GM21737 (cell line): ENCODE data around the gene NKX6-1.

Experiments
- ATAC-seq: cut with Tn5 transposase; IDR thresholded peaks from one replicate; pipeline ENCODE4 v1.9.1; 2021; ENCODE audit warnings: mild to moderate bottlenecking, moderate library complexity; ENCODE audit not compliant: unreplicated experiment

NKX6-1 gene

DNA sequence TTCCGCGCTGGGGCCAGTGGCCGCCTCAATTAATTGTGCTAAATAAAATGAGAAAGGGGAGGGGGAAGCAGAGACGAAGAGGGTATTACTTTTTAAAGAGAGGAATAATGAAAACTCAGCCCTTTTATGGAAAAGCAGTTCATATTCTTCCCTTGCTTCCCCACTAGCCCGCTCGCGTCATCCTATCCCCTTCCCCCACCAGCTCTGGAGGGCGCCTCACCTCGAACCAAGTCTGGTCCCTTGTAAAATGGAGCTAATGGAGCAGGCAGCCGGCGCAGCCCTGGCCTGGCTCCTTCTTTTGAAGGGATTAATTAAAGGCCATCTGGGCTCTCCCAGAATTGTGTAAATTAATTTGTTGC, 511 bp upstream of the NKX6-1 start:
- ATAC-seq, result no peak

DNA sequence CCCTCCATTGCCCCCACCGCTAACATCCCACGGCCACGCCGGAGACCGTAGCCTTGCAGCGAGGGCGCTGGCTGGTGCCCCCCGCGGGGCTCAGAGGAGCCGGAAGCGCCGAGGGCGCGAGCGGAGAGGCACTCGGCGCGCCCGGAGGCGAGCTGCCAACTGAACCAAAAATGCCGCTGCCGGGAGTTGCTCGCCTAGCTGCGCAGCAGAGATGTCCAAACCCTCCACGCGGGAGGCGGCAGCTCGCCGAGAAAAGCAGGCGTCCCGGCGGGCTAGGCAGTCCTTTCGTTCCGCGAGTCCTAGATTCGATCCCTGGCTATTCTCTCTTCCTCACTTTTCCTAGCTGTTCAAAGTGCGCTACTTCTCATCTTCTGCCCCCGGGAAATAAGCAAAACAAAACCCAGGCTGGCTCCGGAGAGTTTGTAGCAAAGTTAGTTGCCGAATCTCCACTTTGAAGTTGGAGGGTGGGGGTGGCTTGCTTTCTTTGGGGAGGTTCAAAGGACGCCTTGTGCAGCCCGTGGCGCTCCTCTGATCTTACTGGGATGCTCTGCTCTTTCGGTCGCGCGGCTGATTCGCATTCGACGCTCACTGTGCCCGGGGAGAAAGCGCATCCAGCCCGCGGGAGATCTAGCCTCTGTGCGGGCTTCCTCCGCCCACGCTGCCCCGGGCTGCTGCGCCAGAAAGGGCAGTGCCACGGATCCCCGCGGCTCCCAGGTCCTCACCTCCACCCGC, 723 bp downstream of the NKX6-1 start:
- ATAC-seq, result no peak

DNA sequence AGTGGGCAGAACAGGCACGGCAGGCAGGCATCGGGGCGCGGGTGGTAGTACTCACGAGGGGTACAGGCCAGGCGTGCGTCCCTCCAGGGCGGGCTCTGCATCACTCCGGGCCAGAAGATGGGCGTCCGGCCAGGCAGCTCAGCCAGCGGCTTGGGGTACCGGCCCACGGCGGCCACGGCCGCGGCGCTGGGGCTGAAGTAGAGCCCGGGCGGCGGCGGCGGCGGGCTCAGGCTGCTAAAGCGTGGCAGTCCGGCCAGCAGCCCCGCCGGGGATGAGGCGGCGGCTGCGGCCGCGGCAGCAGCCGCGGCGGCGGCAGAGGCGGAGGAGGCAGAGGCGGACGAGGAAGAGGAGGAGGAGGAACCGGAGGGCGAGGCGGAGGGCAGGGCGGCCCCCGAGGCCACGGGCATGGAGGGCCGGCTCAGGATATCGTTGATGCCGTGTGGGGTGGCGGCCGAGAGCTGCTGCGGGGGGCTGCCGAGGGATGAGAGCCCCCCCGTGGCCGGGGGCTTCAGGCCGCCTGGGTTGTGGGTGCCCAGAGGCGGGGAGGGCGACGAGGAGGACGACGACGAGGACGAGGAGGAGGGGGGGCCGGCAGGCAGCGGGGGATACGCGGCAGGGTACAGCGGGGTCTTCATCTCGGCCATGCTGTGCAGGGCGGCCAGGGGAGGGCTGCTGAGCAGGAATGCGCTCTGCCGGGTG, 1.4 kb downstream of the NKX6-1 start:
- no peak for ATAC-seq

DNA sequence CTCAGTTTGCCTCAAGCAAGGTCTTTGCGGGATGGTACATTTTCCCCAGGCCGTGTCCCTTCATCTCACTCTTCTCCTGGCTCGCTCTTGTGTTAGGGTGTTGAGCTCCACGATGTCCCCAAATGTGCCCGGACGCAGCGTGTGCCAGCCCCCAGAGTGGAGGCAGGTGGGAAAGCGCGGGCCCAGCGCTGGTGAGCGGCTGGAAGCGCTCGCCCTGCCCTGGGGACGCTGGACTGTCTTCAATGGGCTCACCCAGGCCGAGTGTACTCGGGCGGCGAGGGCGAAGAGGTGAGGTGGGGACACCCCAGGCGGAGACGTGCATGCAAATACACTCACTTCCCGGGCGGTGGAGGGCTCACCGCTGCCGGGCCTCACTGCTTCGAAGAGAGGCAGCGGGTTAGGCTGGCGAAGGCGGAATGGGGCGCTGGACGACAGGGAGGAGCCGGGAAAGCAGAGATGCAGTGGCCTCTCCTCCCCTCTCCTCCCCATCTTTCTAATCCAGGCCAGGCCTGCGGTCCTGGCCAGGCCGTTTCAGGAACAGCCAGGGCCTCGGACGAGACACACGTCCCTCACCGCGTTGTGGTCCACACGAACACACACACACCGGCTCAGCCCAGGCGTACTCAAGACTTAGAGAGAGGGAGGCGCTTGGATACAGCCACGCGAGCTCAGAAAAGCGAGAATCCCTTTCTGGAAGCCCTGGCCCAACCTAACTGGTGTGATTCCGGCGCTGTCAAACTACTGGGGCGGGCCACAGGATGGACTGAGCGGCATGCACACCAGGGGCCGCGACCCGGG, 2.2 kb downstream of the NKX6-1 start:
- no peak for ATAC-seq

DNA sequence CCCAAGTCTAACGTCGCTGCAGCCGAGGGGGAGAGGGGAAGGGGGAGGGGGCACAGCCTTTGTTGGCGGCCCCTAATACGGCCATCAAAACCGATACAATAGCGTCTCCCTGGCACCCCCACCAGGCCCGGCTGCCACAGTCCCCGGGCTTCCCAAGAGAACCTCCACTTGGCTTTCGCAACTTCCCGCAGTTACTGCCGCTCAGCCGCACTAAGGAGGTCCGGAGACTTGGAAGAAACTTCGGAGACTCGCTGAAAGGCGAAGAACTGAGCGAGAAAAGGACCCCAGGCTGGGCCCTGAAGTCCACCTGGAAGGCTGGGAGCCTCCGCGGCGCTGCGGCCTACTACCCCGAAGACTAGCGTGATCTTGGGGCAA, 2.8 kb downstream of the NKX6-1 start:
- ATAC-seq, result no peak

DNA sequence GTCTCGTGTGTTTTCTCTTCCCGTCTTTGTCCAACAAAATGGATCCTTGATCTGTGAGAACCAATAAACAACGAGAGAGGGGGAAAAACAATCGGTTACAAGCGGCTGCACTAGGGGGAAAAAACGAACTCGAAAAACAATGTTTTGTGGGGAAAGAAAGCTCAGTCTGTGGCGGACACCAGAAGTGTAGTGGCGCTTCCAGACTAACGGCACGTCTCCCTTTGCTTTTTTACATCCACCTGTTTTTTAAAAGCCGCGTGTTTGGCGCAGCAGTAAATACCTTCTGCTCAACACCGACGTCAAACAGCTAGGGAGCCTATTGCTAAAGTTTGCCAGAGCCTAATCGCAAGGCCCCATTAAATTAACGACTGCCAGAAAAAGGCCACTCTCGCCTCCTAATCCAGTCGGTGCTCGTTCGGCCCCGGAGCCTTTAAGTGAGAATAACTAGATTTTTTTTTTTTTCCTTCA, 3.3 kb downstream of the NKX6-1 start:
- ATAC-seq, result no peak

DNA sequence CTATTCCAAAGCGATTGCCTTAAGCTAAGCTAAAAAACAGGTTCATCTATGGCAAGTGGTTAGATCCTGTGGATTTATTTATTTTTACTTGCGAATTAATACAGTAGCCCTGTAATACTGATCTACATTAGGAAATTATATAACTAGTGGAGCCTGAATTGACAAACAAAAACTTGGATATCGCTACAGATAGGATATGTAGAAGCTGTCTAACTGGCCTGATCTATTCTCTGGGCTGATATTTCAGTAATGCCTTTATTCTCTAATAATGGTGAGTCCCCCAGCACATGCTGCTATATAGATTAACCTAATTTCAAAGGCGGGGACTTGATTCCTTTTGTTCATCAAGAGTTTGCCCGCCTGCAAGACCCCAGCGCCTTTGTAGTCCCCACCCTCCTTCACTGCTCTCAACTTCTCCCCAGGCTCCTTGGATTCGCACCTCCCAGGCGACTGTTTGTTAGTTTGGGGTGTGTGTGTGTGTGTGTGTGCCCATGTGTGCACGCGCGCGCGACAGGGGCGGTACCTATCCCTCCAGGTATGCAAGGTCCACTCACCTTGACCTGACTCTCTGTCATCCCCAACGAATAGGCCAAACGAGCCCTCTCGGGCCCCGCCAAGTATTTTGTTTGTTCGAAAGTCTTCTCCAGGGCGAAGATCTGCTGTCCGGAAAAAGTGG, 3.8 kb downstream of the NKX6-1 start:
- no peak for ATAC-seq

DNA sequence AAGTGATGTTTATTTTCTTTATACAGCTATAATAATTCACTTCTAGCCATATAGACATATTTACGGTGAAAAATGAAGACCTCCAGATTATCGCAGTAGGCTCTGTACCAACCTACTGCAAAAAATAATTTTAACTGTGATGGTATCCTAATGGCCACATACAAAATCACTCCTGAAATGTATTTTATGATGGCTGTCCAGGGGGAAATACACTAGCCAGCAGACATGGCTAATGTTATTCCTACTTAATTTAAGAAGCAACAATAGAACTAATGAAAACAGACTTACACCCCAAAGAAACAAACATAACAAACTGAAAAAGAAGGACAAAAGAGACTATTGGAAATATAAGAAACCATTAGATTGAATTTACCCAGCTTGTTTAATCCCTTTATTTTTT, 4.6 kb downstream of the NKX6-1 start:
- no peak for ATAC-seq

DNA sequence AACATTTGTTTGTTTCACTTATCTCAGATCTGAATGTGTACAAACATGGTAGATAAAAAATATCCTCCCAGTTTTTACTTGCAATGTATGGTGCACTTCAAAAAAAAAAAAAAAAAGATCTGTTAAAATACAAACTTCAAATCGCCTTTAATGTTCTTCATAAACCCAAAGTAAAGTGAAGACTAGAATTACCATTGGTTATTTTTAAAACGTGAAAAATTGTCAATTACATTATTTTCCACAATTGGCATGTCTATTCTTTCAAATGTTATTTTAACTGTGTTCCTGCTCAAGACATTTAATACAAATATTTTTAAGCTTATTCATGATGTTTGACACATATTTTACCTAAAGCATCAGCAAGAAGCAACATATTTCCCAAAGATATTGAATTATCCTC, 5.0 kb downstream of the NKX6-1 start:
- no peak for ATAC-seq

DNA sequence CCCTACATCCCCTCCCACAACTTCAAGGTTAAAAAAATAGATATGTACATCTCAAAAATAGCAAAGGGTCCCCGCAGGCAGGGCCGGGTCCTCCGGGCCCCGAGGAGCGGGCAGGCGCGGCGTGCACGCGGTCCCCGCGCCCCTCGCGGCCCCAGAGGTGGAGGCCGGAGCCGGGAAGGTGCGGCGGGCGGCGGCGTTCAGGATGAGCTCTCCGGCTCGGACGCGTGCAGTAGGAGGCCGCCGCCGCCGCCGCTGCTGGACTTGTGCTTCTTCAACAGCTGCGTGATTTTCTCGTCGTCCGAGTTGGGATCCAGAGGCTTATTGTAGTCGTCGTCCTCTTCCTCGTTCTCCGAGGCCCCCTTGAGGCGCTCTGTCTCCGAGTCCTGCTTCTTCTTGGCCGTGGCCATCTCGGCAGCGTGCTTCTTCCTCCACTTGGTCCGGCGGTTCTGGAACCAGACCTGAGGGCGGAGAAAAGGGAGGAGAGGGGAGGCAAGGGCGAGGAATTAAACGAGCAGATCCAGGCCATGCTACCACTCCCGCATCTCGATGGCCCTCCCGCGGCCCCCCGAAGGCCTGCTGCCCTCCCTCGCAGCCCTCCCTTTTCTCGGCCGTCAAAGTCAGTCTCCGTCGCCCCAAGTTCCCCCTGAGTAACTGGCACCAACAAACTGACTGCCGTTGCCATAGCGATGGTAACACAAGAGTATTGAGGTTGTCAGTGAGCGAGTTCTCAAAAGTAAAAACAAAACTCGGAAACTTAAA, 5.8 kb downstream of the NKX6-1 start:
- ATAC-seq, result no peak

DNA sequence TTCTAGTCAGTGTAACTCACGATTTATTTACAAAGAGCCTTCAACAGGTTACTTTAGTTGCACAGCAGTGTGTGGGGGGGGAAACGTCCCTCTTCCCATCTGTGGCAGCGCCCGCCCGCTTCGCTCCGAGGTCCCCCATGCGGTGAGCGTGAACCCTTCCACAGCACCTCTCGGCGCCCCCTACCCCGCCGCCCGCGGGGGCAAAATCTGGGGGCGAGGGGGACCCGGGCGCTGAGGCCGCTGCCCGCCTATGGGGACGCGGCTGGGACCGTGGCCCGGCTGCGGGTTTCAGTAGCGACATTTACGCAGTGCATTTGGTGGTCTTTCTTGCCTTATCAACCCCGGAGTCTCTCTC, 6.4 kb downstream of the NKX6-1 start:
- no peak for ATAC-seq

DNA sequence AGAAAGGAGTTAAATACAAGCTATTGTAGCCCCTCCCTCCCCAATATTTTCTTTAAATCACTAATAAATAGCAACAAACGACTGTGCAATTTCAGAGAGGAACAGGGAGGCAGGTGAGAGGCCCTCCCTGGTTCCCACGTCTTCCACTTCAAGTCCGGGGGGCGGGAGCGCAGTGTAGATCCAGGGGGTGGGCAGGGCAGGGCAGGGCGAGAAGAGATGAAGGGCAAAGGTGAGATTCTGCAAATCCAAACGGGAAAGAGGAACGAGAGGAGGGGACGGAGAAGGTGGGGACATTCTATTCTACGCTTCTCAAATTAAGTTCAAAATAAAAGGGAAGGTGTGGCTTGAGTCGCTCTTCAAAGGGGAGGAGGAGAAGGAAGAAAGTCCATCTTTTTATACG, 6.8 kb downstream of the NKX6-1 start:
- no peak for ATAC-seq

DNA sequence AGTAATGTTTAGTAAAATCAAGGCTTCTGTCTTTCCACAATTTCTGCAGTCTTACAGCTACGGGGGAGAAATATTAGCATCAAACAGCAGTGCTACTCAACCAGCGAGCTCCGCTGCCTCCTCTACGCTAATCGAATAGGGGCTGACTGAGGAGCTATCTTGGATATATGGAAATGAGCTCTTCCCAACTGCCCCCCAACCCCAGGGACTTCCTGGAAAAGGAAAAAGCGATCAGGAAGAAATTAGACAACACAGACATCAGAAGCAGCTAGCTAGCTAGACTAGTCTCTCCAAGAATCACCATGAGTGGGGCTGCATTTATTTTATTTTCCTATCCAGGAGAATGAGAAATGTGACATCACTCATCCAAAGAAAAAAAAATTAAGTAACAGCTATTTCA, 7.6 kb downstream of the NKX6-1 start:
- no peak for ATAC-seq

DNA sequence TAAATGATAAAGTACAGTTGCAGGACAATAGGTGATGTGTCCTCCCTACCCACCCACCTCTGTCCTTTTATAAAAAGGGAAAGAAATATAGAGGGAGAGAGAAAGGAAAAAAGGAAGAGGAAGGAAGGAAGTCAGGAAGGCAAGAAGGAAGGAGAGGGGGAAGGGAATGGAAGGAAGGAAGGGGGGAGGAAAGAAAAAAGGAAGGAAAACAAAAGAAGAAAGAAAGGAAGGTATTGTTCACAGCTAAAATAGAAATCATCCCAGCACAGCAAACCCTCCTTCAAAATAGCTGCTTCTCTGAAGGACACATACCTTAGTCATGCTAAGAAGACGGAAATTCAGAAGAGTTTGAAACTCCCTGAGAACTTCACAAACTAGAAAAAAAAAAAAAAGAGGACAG, 8.4 kb downstream of the NKX6-1 start:
- no peak for ATAC-seq

DNA sequence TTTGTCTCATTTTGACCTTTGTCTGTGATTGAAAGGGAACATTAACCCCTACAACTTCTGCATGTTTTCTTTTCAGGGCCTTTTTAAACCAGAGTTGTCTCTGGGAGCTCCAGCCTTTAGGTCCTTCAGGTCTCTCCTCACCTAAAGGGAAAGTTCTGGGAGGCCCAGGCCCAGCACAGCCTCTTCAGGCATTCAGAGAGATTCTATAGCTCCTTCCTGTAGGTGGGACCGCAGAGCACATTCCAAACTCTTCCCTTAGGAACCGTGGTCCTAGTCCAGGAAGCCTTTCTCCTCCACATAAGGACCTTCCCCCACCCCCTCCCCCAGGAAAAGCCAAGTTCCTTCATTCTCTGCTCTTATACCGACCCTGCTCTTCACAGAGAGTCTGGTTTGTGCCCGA, 14.9 kb downstream of the NKX6-1 start:
- no peak for ATAC-seq

DNA sequence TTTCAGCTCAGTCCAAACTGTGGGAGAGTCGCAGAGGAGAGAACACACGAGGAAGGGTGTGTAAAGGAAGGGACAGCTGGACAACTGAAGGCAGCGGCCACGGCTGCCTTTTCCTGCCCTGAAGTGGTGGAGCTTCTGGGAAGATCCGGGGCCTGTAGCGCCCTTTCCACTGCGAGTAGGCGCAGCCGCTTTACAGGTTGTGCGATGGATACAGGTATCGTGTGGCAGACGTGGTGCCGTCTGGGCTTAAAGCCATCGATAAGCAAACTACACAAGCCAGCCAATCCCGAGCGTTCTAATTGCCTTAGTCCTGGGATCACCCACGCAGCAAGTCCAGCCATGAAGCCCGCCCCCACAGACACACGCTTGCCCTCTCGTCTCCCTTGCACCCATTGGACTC, 15.4 kb downstream of the NKX6-1 start:
- ATAC-seq, result no peak

DNA sequence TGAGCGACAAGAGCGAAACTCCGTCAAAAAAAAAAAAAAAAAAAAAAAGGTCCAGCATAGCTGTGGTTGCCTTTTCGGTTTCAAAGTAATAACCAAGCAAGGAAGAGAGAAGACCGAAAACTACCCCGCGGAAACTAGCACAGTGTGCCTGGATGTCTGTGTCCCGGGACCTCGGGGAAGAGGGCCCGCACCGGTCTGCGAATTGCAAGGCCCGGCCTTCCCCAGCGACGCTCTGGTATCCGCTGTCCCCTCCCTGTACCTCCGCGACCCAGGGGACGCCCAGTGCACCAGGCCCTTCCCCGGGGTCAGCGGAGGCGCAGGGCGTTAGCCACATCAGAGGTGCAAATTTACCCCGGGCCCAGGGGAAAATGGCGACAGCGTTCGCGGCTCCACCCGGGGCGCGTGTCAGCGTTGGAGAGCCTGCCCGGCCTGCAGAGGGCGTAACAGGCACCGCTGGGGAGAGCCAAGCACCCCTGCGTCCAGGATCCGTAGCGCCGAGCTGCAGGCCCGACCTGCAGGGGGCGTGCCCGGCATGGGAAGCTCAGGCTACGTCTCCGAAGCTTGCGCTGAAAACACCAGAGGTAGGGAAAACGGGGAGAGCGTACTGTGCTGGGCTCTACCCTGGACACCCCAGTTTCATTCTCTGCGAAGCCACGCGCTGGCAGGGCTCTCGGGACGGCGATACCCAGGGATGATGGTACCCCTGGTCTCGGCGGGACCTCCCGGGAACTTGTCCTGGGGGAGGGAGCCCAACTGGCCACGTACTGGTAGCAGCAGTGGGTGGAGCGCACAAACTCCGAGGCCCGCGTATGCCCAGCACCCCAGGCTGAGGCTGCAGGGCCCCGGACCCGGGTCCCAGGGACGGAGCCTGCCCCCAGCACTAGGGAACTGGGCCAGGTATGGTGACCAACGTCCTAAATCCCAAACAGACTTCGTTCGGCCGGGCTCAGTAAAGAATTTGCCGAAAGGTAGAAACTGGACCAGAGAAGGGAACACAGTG, 16.2 kb downstream of the NKX6-1 start:
- ATAC-seq, result no peak

DNA sequence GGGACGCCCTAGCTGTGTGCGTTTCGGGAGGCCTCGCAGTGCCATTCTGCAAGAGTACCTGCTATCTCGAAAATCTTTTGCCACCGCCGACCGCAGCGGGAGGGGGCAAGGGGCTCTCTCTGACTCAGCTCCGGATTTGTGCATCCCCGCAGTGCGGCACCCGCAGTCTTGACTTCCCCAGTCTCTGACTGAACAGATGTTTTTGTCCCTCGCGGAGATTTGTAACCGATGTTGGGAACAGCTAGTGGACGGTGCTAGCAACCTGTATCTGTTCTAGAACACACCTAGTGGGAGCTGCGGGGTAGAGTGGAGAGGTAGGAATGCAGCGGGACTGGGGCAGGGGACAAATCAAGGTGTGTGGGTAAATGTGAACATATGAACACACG, 17.2 kb downstream of the NKX6-1 start:
- ATAC-seq, result no peak

DNA sequence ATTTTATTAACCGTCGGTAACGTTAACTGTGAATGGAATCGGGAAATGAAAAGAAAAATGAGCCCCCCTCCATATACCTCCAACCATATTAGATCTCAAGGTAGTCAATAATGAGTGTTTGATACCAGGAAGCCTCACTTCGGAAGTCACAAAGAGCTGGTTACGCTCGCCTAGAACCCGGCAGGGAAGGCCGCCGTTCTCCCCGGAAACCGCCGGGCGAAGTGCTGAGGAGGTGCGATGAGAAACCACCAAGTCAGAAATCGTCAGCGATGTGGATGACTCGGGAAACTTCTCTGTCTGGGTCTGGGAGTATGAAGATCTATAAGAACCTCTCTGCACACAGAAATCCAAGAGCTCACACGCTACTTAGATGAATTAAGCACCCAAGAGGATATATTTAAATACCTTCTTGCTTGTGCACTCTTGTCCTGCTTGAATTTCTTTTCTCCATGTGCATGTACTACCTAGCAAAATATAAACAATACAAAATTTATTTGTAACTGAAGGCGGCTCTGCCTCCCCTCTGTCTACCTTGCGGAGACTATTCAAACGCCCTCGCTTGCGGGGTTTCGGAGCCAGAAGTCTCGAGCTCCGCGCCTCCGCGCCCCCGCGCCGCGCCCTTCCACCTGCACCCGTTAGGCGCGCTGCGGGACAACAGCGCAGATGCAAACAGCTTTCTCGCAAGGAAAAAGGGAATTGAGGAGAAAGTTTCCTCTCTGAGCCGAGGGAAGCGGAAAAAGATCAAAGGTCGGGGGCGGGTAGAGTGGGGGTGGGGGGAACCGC, 17.8 kb downstream of the NKX6-1 start:
- no peak for ATAC-seq
